HG02571 (cell line): ENCODE results near the gene VTCN1.

Experiments used
- ATAC-seq: cut with Tn5 transposase; IDR thresholded peaks from one replicate; pipeline ENCODE4 v1.9.1; 2021; ENCODE audit warnings: mild to moderate bottlenecking, moderate library complexity; ENCODE audit not compliant: unreplicated experiment

VTCN1 gene

DNA sequence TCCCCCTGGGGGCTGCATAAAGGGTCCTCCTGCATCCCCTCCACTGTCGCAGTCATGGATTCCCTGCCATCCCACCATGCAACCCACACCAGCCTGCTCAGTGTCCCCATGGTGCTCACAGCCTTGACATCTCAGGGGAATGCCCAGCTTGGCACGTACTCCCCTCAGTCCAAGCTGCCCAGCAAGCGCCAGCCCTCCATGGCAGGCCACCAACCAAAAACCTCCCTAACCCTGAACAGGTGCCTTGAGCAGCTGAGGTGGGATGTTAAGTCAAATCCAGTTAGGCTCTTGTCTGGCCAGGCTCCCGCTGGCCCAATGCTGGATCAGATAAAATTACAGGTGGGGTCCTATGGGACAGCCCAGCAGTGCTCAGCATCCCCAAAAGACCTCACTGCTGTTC lies 341 bp downstream of the VTCN1 start:
- ATAC-seq, result no peak

DNA sequence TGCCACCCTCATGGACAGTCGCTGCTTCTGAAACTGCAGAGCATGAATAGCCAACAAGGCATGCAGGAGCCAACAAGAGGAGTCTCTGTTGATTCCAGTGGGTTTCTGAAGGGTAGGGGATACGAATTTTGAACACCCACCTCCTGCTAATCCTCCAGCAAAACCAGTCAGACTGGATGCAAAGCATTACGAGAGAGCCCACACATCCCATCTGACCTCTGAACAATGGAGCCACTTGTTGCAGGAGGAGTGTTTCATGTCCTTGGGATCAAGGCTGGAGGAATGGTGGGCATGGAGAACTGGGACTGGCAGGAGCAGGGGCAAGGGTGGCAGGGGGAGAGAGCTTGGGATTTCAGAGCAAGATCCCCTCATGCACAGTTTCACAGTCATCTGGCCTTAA lies 1.6 kb downstream of the VTCN1 start:
- ATAC-seq, result no peak

DNA sequence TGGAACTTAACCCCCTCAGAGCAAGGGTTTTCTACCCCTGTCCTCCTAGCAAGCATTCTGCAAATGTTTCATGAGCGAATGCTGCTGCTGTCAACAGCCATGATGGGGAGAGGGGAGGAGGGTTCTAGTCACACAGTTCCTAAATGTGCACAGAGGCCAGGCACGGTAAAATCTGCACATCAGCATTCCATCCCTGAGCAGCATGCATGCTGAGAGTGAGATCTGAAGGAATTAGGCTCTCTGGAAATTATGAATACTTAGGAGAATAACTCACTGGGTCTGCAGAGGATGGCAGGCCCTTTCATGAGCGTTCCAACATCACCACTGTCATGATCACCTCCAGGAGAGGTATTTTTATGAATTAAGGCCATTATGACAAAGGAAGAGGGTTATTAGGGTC lies 2.1 kb downstream of the VTCN1 start:
- ATAC-seq, result no peak

- no peak for ATAC-seq
Measured at GRCh38 chr1:117205368-117205767, 5.4 kb downstream of the VTCN1 start.

DNA sequence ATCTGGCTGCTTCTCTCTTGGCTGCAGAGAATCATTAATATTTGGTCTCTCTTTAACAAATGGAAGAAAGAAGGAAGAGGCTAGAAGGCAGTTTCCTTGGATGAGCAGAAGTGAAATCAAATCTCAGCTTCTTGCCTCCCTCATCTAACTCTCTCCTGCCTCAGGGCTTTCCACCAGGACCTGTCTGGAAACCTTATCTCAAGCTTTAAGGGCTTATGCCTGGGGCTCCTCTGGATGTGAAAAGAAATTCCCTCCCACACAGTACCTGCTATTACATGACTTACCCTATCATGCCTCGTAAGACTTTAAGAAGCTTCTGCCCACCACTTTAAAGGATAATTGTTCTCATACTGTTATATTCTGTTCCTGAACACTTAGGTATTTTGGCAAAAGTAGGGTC lies 8.9 kb downstream of the VTCN1 start:
- no peak for ATAC-seq

DNA sequence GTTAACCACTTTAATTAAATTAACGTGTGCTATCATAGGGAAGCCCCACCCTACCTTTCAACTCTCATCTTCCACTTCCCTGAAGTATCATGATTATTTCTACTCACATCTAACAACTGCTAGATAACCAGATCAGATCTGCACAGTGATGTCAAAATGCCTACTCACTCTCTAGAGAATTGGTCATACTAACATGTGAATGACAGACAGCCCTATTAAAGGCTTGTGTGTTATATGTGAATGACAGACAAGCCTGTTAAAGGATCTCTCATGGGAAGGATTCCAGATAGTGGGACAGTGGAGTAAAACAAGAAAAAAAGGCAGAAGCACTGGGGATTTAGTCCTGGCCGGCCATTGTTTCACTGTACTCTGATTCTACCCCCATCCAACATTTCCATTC lies 12.6 kb downstream of the VTCN1 start:
- ATAC-seq, result no peak

GRCh38 chr1:117189726-117190125 lies 21.0 kb downstream of the VTCN1 start:
- no peak for ATAC-seq

DNA sequence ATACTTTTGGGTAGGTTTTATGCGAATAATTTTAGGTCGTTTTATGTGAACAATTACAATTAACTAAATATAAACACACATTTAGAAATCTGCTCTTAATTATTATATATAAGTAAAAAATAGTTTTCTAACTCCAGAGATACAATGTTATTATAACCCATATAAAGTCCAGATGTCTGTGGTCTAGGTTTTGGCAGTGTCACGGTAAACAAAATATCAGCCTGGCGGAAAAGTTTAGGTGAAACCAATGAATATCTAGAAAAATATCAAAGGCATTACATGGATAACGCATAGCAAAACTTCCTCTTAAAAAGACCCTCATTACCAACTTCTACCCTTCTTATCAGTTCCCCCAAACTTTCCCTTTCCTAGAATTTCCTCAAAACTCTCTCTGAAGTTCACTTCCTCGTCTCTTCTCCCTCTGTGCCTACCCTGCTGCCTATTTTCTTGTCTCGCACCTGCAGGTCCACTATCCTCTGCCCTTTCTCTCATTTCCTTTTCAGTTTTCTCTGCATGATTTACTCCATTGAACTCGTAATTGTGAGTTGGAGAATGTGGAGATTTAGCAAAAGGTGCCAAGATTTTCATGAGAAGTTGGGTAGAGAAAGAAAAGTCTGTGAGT lies 21.8 kb downstream of the VTCN1 start:
- ATAC-seq, result no peak

DNA sequence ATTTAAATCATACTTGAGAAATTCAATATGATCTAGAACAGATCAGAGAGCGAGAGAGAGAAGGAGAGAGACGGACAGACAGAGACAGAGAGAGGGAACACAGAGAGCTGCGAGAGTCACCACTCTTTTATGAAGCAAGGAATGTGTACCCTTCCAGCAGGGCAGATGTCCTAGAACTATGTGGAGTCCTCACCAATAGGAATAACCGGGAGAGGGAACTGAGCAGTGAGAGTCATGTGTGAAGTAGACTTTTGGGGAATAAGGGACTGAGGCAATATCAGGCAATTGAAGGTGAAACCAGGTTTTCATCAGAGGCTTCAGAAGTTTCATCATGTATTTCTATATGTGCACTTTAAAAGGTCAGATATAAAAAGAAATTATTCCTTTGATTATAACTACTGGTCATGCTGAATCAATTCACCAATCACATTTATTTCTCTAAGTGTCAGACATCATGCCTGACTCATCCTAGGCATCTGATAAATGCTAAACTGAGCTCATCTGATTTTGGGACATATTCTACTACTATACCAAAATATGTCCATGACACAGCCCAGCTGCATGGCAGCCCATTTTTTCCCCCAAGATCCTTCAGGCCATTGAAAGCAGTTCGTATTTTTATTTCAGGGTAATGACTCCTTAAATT lies 22.4 kb downstream of the VTCN1 start:
- no peak for ATAC-seq

DNA sequence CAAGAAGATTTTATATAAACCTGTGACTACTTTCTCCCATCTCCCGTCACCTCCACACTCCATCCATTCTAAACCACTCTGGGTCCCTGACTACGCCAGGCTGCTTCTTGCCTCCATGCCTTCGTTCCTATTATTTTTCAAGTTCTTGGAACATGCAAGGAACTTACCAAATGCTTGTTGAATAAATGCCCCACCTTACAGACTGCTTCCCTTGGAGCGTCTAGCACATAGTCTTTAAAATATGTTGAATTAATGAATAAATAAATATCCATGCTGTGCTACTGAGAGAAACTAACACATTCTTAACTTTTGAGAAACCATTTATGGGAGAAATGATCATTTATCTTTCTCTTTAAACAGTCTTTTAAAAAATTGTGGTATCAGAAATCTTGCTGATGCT lies 27.6 kb downstream of the VTCN1 start:
- ATAC-seq, result no peak

GRCh38 chr1:117182319-117182718 lies 28.4 kb downstream of the VTCN1 start:
- ATAC-seq, result no peak

GRCh38 chr1:117181630-117182041 lies 29.1 kb downstream of the VTCN1 start:
- no peak for ATAC-seq

- ATAC-seq, result no peak
Measured at GRCh38 chr1:117180147-117180967, 30.4 kb downstream of the VTCN1 start.

DNA sequence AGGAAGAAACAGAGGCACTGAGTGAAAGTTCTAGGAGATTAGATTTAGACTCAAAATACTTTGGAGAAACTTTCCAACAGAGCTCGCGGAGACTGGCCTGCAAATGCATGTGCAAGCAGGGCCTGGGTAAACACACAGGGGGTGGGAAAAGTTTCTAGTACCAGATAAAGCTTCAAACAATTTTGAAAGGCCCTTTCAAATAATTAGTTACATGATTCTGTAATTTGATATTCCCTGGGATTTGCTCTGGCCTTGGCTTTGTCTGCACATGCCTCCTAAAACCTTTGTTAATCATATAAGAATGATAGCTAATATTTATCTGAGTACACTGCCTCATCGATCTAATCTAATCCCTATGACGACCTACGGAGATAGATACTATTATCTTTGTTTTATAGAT lies 31.3 kb downstream of the VTCN1 start:
- no peak for ATAC-seq

DNA sequence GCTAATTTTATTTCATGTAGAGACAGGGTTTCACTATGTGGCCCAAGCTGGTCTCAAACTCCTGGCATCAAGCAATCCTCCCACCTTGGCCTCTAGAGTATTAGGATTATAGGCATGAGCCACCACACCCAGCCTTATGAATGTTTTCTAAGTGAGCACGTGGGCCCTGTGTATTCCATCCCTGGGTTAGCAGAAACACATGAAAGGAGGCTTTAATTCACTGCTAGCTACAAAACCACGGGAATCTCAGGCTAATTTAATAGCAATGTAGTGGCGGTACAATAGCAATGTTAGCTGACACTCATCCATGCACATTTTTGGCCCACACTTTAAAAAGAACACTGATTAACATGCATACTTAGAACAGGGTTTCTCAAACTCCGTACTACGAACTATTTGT lies 32.0 kb downstream of the VTCN1 start:
- ATAC-seq, result no peak

DNA sequence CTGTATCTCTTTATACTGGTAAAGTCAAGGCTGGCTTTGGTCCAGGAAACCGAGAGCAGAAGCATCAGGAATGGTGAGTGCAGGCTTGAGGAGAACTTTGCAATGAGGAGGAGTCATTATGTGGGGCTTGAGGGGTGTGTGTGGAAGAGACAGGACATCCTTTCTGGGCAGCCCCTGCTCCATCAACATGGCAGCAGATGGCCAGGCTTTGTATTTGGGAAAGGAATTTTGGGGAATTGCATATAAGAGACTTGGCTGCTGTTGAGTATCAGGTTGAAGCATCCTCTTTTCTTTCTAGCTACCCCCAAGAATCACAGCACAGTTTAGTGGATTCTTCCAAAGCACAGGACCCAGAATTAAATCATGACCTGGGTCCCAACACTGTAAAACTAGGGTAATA lies 33.4 kb downstream of the VTCN1 start:
- no peak for ATAC-seq

GRCh38 chr1:117176579-117176978 lies 34.1 kb downstream of the VTCN1 start:
- no peak for ATAC-seq

- ATAC-seq, result no peak
Measured at GRCh38 chr1:117174851-117175250, 35.9 kb downstream of the VTCN1 start.

GRCh38 chr1:117173691-117174090 lies 37.0 kb downstream of the VTCN1 start:
- no peak for ATAC-seq

DNA sequence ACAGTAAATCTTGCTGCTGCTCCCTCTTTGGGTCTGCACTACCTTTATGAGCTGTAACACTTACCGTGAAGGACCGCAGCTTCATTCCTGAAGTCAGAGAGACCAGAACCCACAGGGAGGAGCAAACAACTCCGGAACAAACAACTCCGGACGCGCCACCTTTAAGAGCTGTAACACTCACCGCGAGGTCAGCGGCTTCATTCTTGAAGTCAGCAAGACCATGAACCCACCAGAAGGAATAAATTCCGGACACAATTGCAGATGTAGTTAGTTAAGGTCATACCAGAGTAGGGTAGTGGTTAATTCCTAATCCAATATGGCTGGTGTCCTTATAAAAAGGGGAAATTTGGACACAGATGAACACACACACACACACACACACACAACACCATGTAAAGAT lies 37.7 kb downstream of the VTCN1 start:
- ATAC-seq, result no peak

DNA sequence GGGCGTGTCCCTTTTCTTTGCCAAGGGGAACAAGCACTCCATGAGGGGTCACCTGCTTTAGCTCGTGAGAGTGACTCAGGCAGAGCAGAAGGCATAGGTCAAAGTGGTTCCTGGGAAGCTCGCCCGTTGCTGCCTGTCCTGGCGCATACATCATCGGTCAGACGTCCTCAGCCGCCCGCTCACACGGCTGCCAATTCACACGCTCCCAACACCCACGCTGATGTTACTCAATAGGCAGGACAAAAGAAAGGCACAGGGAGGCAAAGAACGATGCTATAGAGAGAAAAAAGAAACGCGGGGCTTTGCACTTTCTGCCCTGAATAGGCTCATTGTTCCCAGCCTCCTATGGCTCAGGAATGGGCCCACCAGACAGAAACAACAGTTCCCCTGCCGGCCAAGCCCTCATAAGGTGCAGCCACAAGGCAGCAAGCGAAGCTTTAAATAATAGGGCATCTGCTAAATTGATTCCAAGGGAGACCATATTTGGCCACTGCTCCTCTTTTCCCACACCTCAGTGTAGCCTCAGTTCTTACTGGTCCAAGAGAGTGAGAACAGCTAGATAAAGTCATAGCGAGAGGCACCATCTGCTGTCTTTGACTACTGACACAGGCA lies 38.7 kb downstream of the VTCN1 start:
- ATAC-seq, result no peak
